Heart left ventricle (tissue), 16 donors: ENCODE measurements around the gene CMTM3. TPM values are rescaled to one million over a fixed set of nuclear protein-coding genes. Genes with fewer than 3 reads are reported as not detected.
A peak's percentile ranks its signal among the peaks of the same experiment; 100 is the strongest.

Experiments
- ATAC-seq, 4 donors: fragments of 200-7000 bp; cut with Tn5 transposase; one replicate each; pipeline ENCODE4 v1.9.1; 2020 to 2022; ENCODE audit warnings: moderate library complexity in 4 of 4, mild to moderate bottlenecking in 3 of 4, moderate number of reproducible peaks in 1 of 4
- DNase-seq, 5 donors: peaks; one replicate each; pipeline ENCODE4 v3.0.0-alpha.2; 2020
- H3K27ac ChIP-seq, 12 donors: fragments of 200-600 bp; sonication (generic) in 4 of 12; one replicate each; pipeline versions ENCODE4 v1.5.0 to v1.8.0; 2016 to 2022; ENCODE audit warnings: mild to moderate bottlenecking in 2 of 12
- H3K27me3 ChIP-seq, 9 donors: fragments of 200-600 bp; sonication (generic) in 2 of 9; one replicate each; pipeline versions ENCODE4 v1.5.1 to v1.8.0; 2016 to 2022; ENCODE audit warnings: mild to moderate bottlenecking in 3 of 9
- H3K36me3 ChIP-seq, 9 donors: fragments of 200-600 bp; sonication (generic) in 2 of 9; one replicate each; pipeline versions ENCODE4 v1.5.0 to v1.8.0; 2018 to 2022; ENCODE audit warnings: mild to moderate bottlenecking in 2 of 9
- H3K4me1 ChIP-seq, 12 donors: fragments of 200-600 bp; sonication (generic) in 4 of 12; one replicate each; pipeline versions ENCODE4 v1.5.0 to v1.8.0; 2016 to 2022; ENCODE audit warnings: mild to moderate bottlenecking in 3 of 12
- H3K4me3 ChIP-seq, 12 donors: fragments of 200-600 bp; sonication (generic) in 4 of 12; one replicate each; pipeline versions ENCODE4 v1.5.0 to v1.8.0; 2017 to 2022; ENCODE audit warnings: mild to moderate bottlenecking in 9 of 12, moderate library complexity in 4 of 12
- H3K9me3 ChIP-seq, 12 donors: fragments of 200-600 bp; sonication (generic) in 4 of 12; one replicate each; pipeline versions ENCODE4 v1.5.0 to v1.8.0; 2016 to 2022; ENCODE audit warnings: mild to moderate bottlenecking in 1 of 12
- POLR2A ChIP-seq, 2 donors: fragments of 450-650 bp; IDR thresholded peaks; one replicate each; pipeline ENCODE4 v1.6.1; 2017; ENCODE audit warnings: antibody characterized with exemption in 2 of 2, mild to moderate bottlenecking in 2 of 2, moderate library complexity in 2 of 2
- WGBS, 4 donors: extraction: QIAGEN DNeasy Blood & Tissue Kit in 2 of 4; methylation state at CpG; one replicate each; pipeline versions ENCODE4 v1.1.5 to v1.1.7; 2013 to 2018; 5-methylcytosine and 5-hydroxymethylcytosine counted together
- intact Hi-C, 10 donors: fragments of 100-400 bp; cut with DNase I; formaldehyde crosslinking; loops; one replicate each; pipeline versions ENCODE4 v1.11.1 to v1.14.2; 2022
- polyA plus RNA-seq, 2 donors: library from polyadenylated mRNA; stranded (reverse); fragments of 200-250 nt; gene quantifications; one replicate each; pipeline ENCODE4 v1.2.3, GENCODE V29; 2013
- total RNA-seq, 9 donors: library from RNA; depleted of rRNA in 2 of 9; stranded (reverse); fragments of >200 nt in 2 of 9; fragmentation: NEBNext Ultra II Directional in 3 of 9; extraction: Animal tissue kit (Norgen Biotek cat#: 25700) in 3 of 9; gene quantifications; one replicate each; pipeline versions ENCODE4 v1.1.0 to v1.2.4, GENCODE V29; 2016 to 2023
- TF ChIP-seq, protein P1 (sequence below), 12 donors: fragments of 200-600 bp; sonication (generic) in 4 of 12; IDR thresholded peaks; one replicate each; pipeline versions ENCODE4 v1.5.0 to v1.8.0; 2018 to 2022; ENCODE audit warnings: antibody characterized with exemption in 12 of 12, mild to moderate bottlenecking in 5 of 12
- donor health status: ischemic (EF 13 %, LVEDD 7.1; RV severe dilation, severe dysfunction).
- donor health status: healthy with polysubstance abuse.
- donor health status: DM: no; HTN: yes; CAD: no.
- donor health status: DM: no; HTN: no; CAD: no.
- donor health status: ischemic (EF 25% LVEDD 6.9; RV normal size, moderate dysfunction).
- donor health status: ischemic (EF 25% LVEDD 5.7; RV mildly dilated, moderate dysfunction).
- donor health status: healthy.
- donor health status: DM: yes; HTN: yes; CAD: no.
- donor health status: ischemic (EF 35%, LVEDD 5.7; RV mildly dilated, moderate dysfunction).
- donor health status: nonischemic (EF 11% LVEDD 7.7; RV severe dilation, severe dysfunction).
- donor health status: DM: yes; HTN: yes; CAD: no.
- donor health status: PGD.
- donor health status: ischemic (EF 29% LVEDD 5.4; RV normal size, mild dysfunction).
- donor health status: nonischemic (EF 23%, LVEDD 6.1; RV moderate dilation, normal function).

CMTM3 gene
- total and polyA plus RNA-seq, 11 donors = 5.8 to 30.9 (median 9.6) TPM

DNA sequence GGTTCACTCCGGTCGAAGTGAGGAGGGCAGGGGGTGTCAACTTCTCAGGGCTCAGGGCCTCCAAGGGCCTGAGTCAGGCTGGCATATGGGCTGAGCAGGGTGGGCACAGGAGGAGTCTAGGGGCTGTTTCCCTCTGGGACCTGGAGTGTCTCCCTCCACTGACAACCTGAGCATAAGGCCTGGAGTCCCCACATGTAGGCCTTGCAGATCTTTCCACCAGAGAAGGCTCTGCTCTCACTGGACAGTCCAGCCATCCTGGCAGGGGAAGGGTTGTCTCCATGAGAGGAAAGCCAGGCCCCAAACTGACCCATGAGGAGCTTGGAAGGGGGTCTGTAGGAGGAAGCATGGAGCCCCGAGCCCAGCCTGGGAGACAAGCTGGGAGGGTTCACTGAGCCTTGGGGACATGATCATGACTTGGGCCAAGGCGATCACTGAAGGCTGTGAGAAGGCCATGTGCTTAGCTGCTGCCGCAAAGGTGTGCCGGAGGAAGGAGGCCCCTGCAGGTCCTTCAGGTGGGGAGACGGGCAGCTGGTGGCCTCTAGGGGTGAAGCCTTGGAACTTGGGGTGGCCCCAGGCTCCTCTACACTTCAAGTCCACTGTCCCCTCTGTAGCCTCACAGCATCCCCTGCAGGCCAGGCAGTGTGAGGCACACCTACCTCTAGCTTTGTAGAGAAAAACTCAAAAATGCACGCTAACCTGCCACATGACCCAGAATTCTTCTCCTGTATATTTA lies 15.4 kb upstream of the CMTM3 start:
- Histone ChIP-seq H3K36me3 (no peaks in the 10 kb centered on the region), H3K27me3 (no peaks in the 10 kb centered on the region), H3K4me3 (no peak overlapping the region), H3K9me3 (peaks cover 0 to 4% (median 0%) of the 10 kb centered on the region in 12 donors), H3K27ac (no peak overlapping the region), H3K4me1 (peaks cover 0 to 50% (median 6%) of the 10 kb centered on the region in 12 donors)
- ATAC-seq (peak in 3 of 4 donors; percentile 34 to 87 (median 74)), DNase-seq (peak in 2 of 5 donors; percentile 49 to 51)
- intact Hi-C loops = no loop called here
- WGBS, 4 donors = 91 to 97% (median 94%) methylated on average over 3 to 8 of the region's 8 CpGs
- no peak for TF ChIP-seq POLR2A (IDR thresholded peaks at IDR 0.05)
- TF ChIP-seq, protein P1, sequence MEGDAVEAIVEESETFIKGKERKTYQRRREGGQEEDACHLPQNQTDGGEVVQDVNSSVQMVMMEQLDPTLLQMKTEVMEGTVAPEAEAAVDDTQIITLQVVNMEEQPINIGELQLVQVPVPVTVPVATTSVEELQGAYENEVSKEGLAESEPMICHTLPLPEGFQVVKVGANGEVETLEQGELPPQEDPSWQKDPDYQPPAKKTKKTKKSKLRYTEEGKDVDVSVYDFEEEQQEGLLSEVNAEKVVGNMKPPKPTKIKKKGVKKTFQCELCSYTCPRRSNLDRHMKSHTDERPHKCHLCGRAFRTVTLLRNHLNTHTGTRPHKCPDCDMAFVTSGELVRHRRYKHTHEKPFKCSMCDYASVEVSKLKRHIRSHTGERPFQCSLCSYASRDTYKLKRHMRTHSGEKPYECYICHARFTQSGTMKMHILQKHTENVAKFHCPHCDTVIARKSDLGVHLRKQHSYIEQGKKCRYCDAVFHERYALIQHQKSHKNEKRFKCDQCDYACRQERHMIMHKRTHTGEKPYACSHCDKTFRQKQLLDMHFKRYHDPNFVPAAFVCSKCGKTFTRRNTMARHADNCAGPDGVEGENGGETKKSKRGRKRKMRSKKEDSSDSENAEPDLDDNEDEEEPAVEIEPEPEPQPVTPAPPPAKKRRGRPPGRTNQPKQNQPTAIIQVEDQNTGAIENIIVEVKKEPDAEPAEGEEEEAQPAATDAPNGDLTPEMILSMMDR (IDR thresholded peaks at IDR 0.05) = peak; percentile 13 to 79 (median 38)

DNA sequence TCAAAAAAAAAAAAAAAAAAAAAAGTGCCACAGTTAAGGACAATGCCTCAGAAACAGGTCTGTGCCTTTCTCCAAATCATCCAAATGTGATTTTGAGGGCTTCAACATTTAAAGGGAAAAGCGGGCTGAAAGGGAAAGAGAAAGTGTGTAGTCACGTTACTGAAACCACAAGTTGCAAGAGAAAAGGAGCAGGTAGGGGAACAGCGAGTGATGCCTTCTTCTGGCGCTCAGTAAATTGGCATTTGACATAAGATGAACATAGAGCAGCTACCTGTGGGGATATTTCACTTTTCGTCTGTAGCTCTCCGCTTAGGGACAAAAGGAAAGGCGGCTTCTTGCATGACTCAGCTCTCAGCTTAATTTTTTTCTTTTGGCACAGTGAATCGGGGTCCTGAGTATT lies 14.2 kb upstream of the CMTM3 start:
- Histone ChIP-seq H3K4me3 (peak overlapping the region in 1 of 12 donors; percentile 25), H3K27me3 (no peaks in the 10 kb centered on the region), H3K9me3 (peaks cover 0 to 4% (median 0%) of the 10 kb centered on the region in 12 donors), H3K4me1 (peaks cover 0 to 46% (median 6%) of the 10 kb centered on the region in 12 donors), H3K36me3 (no peaks in the 10 kb centered on the region), H3K27ac (no peak overlapping the region)
- 85 to 91% (median 89%) methylated on average over 8 of the region's 8 CpGs for WGBS, 4 donors
- no peak for TF ChIP-seq POLR2A (IDR thresholded peaks at IDR 0.05)
- TF ChIP-seq, protein P1 (IDR thresholded peaks at IDR 0.05) = no peak
- intact Hi-C loops = no loop called here
- no peak for DNase-seq
- ATAC-seq = no peak

DNA sequence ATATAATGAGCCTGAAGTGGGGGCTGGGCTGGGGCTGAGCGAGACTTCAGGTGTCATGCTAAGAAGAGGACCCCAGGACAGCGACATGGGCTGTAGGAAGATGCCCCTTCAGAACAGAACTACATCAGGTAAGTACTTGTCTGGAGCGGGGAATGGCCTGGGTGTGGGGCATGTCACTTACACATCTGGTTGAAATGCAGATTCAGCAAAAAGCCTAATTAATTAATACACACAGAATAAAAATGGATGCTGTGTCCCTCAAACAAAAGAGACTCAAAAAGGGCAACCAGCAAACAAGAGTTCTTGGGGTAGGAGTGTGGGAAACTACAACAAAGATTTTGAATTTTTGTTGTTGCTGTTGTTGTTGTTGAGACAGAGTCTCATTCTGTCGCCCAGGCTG lies 13.5 kb upstream of the CMTM3 start:
- intact Hi-C loops = no loop called here

DNA sequence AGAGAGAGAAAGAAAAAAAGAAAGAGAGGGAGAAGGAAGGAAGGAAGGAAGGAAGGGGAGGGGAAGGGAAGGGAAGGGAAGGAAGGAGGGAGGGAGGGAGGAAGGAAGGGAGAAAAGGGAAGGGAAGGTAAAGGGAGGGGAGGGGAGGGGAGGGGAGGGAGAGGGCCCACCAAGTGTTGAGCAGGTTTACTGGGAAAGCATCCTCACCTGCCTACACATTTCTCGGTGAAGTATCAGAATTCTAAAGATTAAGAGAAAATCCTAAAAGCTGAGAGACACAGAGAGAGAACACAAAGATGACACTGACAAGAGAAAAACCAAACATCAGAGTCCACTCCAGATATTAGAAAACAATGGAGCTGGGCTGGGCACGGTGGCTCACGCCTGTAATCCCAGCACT lies 12.3 kb upstream of the CMTM3 start:
- Histone ChIP-seq H3K4me3 (no peak overlapping the region), H3K4me1 (peaks cover 0 to 27% (median under 1%) of the 10 kb centered on the region in 12 donors), H3K36me3 (no peaks in the 10 kb centered on the region), H3K9me3 (peaks cover 0 to 4% (median 0%) of the 10 kb centered on the region in 12 donors), H3K27me3 (no peaks in the 10 kb centered on the region), H3K27ac (no peak overlapping the region)
- DNase-seq = no peak
- WGBS, 4 donors = 86 to 94% (median 89%) methylated on average over 3 of the region's 3 CpGs
- intact Hi-C loops = no loop called here
- ATAC-seq = no peak
- TF ChIP-seq POLR2A (IDR thresholded peaks at IDR 0.05) = no peak
- TF ChIP-seq, protein P1 (IDR thresholded peaks at IDR 0.05) = no peak

More for the DNA sequence above, 13.5 kb upstream of the CMTM3 start:
- TF ChIP-seq, protein P1 (IDR thresholded peaks at IDR 0.05) = no peak
- TF ChIP-seq POLR2A (IDR thresholded peaks at IDR 0.05) = no peak
- Histone ChIP-seq H3K27ac (no peak overlapping the region), H3K4me3 (no peak overlapping the region), H3K27me3 (no peaks in the 10 kb centered on the region), H3K4me1 (peaks cover 0 to 39% (median 4%) of the 10 kb centered on the region in 12 donors), H3K9me3 (peaks cover 0 to 4% (median 0%) of the 10 kb centered on the region in 12 donors), H3K36me3 (no peaks in the 10 kb centered on the region)
- WGBS, 4 donors = 83 to 95% (median 94%) methylated on average over 4 of the region's 4 CpGs
- DNase-seq = no peak
- no peak for ATAC-seq
